ENCODE results near the gene ALOX5. TPM values are rescaled to one million over a fixed set of nuclear protein-coding genes. Genes with fewer than 3 reads are reported as not detected.

ALOX5 gene
- total RNA-seq, 1 donor from 2014 or later = 1.6 TPM

DNA sequence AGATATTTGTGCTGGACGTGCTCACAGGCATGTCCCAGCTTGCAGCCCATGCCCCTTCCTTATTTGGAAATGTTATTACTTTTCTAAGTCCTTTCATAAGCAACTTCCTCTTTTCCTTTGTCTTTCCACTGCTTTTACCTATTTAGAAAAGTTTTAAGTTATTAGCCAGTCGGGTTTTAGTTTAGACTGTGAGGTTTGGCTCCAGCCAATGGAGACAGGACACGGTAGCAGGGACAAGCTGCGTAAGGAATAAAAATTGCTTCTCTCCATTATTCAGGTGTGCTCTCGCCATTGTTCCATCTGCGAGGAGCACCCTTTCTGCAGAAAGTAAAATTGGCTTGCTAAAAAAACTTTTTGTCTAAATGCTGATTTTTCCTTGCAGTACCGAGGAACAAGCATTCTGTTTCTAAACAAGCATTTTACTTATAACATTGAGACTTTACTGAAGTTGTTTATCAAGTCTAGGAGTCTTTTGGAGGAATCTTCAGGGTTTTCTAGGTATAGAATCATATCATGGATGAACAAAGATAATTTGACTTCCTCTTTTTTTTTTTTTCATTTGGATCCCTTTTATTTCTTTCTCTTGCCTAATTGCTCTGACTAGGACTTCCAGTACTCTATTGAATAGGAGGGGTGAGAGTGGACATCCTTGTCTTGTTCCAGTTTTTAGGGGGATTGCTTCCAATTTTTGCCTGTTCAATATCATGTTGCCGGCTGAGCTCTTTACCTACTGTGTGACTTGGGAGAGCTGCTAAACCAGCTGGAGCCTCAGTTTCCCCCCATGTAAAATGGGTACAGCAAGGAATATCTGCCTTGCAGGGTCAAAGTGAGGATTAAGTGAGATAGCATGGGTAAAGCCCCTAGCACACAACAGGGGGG is 63.8 kb downstream of the ALOX5 start:
- no peak for TF ChIP-seq EZH2 (IDR thresholded peaks at IDR 0.05)
- TF ChIP-seq EZH2phosphoT487 (IDR thresholded peaks at IDR 0.05) = no peak
- TF ChIP-seq, protein P1, sequence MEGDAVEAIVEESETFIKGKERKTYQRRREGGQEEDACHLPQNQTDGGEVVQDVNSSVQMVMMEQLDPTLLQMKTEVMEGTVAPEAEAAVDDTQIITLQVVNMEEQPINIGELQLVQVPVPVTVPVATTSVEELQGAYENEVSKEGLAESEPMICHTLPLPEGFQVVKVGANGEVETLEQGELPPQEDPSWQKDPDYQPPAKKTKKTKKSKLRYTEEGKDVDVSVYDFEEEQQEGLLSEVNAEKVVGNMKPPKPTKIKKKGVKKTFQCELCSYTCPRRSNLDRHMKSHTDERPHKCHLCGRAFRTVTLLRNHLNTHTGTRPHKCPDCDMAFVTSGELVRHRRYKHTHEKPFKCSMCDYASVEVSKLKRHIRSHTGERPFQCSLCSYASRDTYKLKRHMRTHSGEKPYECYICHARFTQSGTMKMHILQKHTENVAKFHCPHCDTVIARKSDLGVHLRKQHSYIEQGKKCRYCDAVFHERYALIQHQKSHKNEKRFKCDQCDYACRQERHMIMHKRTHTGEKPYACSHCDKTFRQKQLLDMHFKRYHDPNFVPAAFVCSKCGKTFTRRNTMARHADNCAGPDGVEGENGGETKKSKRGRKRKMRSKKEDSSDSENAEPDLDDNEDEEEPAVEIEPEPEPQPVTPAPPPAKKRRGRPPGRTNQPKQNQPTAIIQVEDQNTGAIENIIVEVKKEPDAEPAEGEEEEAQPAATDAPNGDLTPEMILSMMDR (IDR thresholded peaks at IDR 0.05) = no peak
- H3K27ac Mint-ChIP-seq = no peak overlapping the region
- DNase-seq (ENCODE audit: low spot score) = no peak
- no peaks in the 10 kb centered on the region for H4K20me1 ChIP-seq (ENCODE audit: low read depth)
- no peak overlapping the region for H3K9ac ChIP-seq
- H3K27ac ChIP-seq = no peak overlapping the region
- H3K27me3 Mint-ChIP-seq (ENCODE audit: insufficient read depth, low read depth) = peaks cover 5% of the 10 kb centered on the region
- H3K4me3 ChIP-seq = no peak overlapping the region
- no peaks in the 10 kb centered on the region for H3K9me3 ChIP-seq (ENCODE audit: low read depth)
- H3K9me3 Mint-ChIP-seq = peaks cover 2% of the 10 kb centered on the region
- H3K36me3 ChIP-seq = no peaks in the 10 kb centered on the region
- no peaks in the 10 kb centered on the region for H3K27me3 ChIP-seq
- H3K4me2 ChIP-seq = no peak overlapping the region
- H3K4me1 Mint-ChIP-seq = no peaks in the 10 kb centered on the region
- H2AFZ ChIP-seq (replicated peaks) = no peak overlapping the region
- H3K36me3 Mint-ChIP-seq = no peaks in the 10 kb centered on the region
- H3K4me1 ChIP-seq = no peaks in the 10 kb centered on the region
- no peaks in the 10 kb centered on the region for H3F3A ChIP-seq (ENCODE audit: low read depth)
- H3K79me2 ChIP-seq (ENCODE audit: low read depth) = no peaks in the 10 kb centered on the region
- no peak overlapping the region for H3K4me3 Mint-ChIP-seq

DNA sequence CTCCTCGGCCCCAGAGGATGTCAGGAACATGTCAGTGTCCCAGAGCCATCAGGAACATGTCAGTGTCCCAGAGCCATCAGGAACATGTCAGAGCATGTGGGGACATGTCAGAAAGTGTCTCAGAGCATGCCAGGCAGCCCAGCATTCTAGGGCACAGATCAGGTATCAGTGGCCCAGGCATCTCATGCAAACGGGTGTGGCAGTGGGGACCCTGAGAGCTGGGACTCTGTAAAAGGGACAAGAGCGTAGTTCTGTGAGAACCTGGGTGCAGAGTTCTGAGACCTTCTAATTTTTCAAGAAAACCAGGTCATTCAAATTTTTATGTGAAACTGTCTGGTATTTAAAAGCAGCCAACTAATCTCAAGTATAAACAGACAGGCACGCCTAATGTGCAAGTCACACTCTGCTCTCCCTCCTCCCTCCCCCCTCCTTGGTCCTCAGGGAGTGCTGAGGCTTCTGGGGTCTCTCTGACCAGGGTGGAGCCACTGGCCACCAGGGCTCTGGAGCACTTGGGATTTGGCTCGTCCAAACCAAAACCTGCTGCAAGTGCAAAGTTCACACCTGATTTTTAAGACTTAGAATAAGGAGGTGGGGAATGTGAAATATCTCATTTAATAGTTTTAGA is 64.6 kb downstream of the ALOX5 start:
- no peaks in the 10 kb centered on the region for H3K4me1 ChIP-seq
- no peaks in the 10 kb centered on the region for H3F3A ChIP-seq (ENCODE audit: low read depth)
- no peak overlapping the region for H3K4me2 ChIP-seq
- H3K27me3 ChIP-seq = no peaks in the 10 kb centered on the region
- Mint-ChIP-seq H3K36me3 (no peaks in the 10 kb centered on the region), H3K4me3 (no peak overlapping the region), H3K27ac (no peak overlapping the region), H3K27me3 (ENCODE audit: insufficient read depth, low read depth) (peaks cover 5% of the 10 kb centered on the region), H3K9me3 (peaks cover 2% of the 10 kb centered on the region), H3K4me1 (no peaks in the 10 kb centered on the region)
- DNase-seq (ENCODE audit: low spot score) = no peak
- no peak overlapping the region for H3K4me3 ChIP-seq
- H3K27ac ChIP-seq = no peak overlapping the region
- no peaks in the 10 kb centered on the region for H3K36me3 ChIP-seq
- H2AFZ ChIP-seq (replicated peaks) = no peak overlapping the region
- no peak overlapping the region for H3K9ac ChIP-seq
- H4K20me1 ChIP-seq (ENCODE audit: low read depth) = no peaks in the 10 kb centered on the region
- H3K9me3 ChIP-seq (ENCODE audit: low read depth) = no peaks in the 10 kb centered on the region
- H3K79me2 ChIP-seq (ENCODE audit: low read depth) = no peaks in the 10 kb centered on the region
- TF ChIP-seq EZH2 (IDR thresholded peaks at IDR 0.05) (no peak), EZH2phosphoT487 (IDR thresholded peaks at IDR 0.05) (no peak)
- TF ChIP-seq, protein P1 (IDR thresholded peaks at IDR 0.05) = no peak

DNA sequence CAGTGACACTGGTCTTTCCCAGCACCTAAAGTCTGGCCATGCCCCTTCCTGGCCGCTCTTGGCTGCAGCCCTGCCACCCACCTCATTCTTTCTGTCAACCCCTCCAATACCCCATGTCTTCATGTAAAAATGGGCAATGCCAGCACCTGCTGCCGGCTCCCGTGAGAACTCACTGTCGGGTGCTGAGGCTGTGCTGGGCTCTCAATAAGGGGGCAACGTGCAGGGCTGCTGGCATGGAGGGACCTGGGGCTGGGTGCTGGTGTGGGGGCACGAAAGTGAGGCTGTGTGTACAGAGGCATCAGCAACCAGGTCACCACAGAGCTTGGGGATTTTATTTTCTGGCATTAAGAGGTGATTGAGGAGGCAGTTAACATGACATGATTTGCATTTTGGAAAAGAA is 65.3 kb downstream of the ALOX5 start:
- Mint-ChIP-seq H3K27ac (no peak overlapping the region), H3K36me3 (no peaks in the 10 kb centered on the region), H3K4me3 (no peak overlapping the region), H3K27me3 (ENCODE audit: insufficient read depth, low read depth) (peaks cover 5% of the 10 kb centered on the region), H3K4me1 (no peaks in the 10 kb centered on the region), H3K9me3 (peaks cover 2% of the 10 kb centered on the region)
- H2AFZ ChIP-seq (replicated peaks) = no peak overlapping the region
- H3K79me2 ChIP-seq (ENCODE audit: low read depth) = no peaks in the 10 kb centered on the region
- no peak overlapping the region for H3K4me3 ChIP-seq
- no peaks in the 10 kb centered on the region for H3K9me3 ChIP-seq (ENCODE audit: low read depth)
- no peaks in the 10 kb centered on the region for H4K20me1 ChIP-seq (ENCODE audit: low read depth)
- H3K9ac ChIP-seq = no peak overlapping the region
- no peaks in the 10 kb centered on the region for H3K27me3 ChIP-seq
- H3K4me1 ChIP-seq = no peaks in the 10 kb centered on the region
- no peak overlapping the region for H3K27ac ChIP-seq
- TF ChIP-seq EZH2 (IDR thresholded peaks at IDR 0.05) (no peak), EZH2phosphoT487 (IDR thresholded peaks at IDR 0.05) (no peak)
- TF ChIP-seq, protein P1 (IDR thresholded peaks at IDR 0.05) = no peak
- no peak overlapping the region for H3K4me2 ChIP-seq
- no peak for DNase-seq (ENCODE audit: low spot score)
- H3K36me3 ChIP-seq = no peaks in the 10 kb centered on the region
- no peaks in the 10 kb centered on the region for H3F3A ChIP-seq (ENCODE audit: low read depth)
